SJCRH30 (cell line): ENCODE measurements around the gene FKBP5. TPM values are rescaled to one million over a fixed set of nuclear protein-coding genes. Genes with fewer than 3 reads are reported as not detected.
A peak's percentile ranks its signal among the peaks of the same experiment; 100 is the strongest.

ENCODE experiments used
- DNase-seq, 2 experiments: peaks; one replicate each; pipeline ENCODE4 v3.0.0-alpha.2; 2015 to 2020
- H3K27ac ChIP-seq: fragments of 250-450 bp; sonication (Bioruptor Pico); 2 replicates; pipeline ENCODE4 v1.5.1; 2020; ENCODE audit warnings: mild to moderate bottlenecking, moderate library complexity
- H3K27me3 ChIP-seq: fragments of 250-450 bp; sonication (Bioruptor Pico); 2 replicates; pipeline ENCODE4 v1.5.1; 2020; ENCODE audit warnings: mild to moderate bottlenecking, moderate library complexity
- H3K36me3 ChIP-seq: fragments of 250-450 bp; sonication (Bioruptor Pico); 2 replicates; pipeline ENCODE4 v1.5.1; 2020; ENCODE audit warnings: mild to moderate bottlenecking, moderate library complexity
- H3K4me1 ChIP-seq: fragments of 250-450 bp; sonication (Bioruptor Pico); 2 replicates; pipeline ENCODE4 v1.5.1; 2020; ENCODE audit warnings: mild to moderate bottlenecking, moderate library complexity
- H3K4me3 ChIP-seq: fragments of 250-450 bp; sonication (Bioruptor Pico); 2 replicates; pipeline ENCODE4 v1.5.1; 2020; ENCODE audit warnings: mild to moderate bottlenecking, moderate library complexity
- H3K9me3 ChIP-seq: fragments of 250-450 bp; sonication (Bioruptor Pico); replicated peaks from 2 replicates; pipeline ENCODE4 v1.5.1; 2020; ENCODE audit warnings: mild to moderate bottlenecking, moderate library complexity
- total RNA-seq: library from RNA; depleted of rRNA; stranded (reverse); fragments of >200 nt; shearing (Covaris generic); gene quantifications from 2 replicates; pipeline ENCODE4 v1.2.3, GENCODE V29; 2014

The FKBP5 gene
- total RNA-seq, 1 experiment from 2014 or later, result not detected

DNA sequence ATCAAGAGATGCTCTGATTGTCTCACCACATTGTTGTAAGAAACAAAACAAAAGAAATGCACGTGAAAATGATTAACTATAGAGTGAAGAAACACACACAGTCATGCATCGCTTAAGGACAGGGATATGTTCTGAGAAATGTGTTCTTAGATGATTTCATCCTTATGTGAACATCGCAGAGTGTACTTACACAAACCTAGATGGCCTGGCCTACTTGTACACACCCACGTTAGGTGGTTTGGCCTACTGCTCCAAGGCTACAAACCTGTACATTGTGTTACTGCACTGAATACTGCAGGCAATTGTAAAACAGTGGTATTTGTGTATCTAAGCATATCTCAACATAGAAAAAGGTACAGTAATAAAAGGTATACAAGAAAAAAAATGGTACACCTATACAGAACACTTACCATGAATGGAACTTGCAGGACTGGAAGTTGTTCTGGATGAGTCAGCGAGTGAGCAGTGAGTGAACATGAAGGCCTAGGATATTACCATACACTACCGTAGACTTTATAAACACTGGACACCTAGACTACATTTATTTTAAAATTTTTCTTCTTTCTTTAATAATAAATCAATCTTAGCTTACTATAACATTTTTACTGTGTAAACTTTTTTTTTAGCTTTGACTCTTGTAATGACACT lies 48.6 kb downstream of the FKBP5 start:
- no peaks in the 10 kb centered on the region for H3K9me3 ChIP-seq
- H3K27me3 ChIP-seq, result no peaks in the 10 kb centered on the region
- H3K27ac ChIP-seq, result no peak overlapping the region
- DNase-seq, result no peak
- H3K36me3 ChIP-seq, result no peaks in the 10 kb centered on the region
- H3K4me1 ChIP-seq, result no peaks in the 10 kb centered on the region
- no peak overlapping the region for H3K4me3 ChIP-seq

GRCh38 chr6:35638679-35639078 lies 50.0 kb downstream of the FKBP5 start:
- Histone ChIP-seq H3K4me1 (no peaks in the 10 kb centered on the region), H3K9me3 (no peaks in the 10 kb centered on the region), H3K4me3 (no peak overlapping the region), H3K27ac (no peak overlapping the region), H3K36me3 (no peaks in the 10 kb centered on the region), H3K27me3 (no peaks in the 10 kb centered on the region)
- no peak for DNase-seq

DNA sequence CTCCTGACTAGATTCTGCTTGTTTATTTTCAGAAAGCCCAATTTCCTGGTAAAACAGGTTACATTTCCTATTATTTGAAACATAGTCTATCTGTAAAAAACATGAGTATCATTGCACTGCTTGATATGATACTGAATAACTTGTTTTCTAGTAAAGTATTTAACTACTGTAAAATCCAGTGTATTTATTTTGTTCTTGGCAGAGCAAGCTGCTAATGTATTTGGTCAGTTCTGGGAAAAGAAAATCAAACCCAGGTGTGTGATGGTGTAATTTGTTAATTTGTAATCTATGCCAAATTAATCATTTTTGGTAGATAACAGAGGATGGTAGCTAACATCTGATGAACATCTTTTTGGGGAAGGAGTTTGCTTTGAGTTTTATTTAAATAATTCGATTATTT lies 50.8 kb downstream of the FKBP5 start:
- no peaks in the 10 kb centered on the region for H3K27me3 ChIP-seq
- no peaks in the 10 kb centered on the region for H3K9me3 ChIP-seq
- no peak overlapping the region for H3K4me3 ChIP-seq
- no peak overlapping the region for H3K27ac ChIP-seq
- DNase-seq, result no peak
- H3K36me3 ChIP-seq, result no peaks in the 10 kb centered on the region
- no peaks in the 10 kb centered on the region for H3K4me1 ChIP-seq

DNA sequence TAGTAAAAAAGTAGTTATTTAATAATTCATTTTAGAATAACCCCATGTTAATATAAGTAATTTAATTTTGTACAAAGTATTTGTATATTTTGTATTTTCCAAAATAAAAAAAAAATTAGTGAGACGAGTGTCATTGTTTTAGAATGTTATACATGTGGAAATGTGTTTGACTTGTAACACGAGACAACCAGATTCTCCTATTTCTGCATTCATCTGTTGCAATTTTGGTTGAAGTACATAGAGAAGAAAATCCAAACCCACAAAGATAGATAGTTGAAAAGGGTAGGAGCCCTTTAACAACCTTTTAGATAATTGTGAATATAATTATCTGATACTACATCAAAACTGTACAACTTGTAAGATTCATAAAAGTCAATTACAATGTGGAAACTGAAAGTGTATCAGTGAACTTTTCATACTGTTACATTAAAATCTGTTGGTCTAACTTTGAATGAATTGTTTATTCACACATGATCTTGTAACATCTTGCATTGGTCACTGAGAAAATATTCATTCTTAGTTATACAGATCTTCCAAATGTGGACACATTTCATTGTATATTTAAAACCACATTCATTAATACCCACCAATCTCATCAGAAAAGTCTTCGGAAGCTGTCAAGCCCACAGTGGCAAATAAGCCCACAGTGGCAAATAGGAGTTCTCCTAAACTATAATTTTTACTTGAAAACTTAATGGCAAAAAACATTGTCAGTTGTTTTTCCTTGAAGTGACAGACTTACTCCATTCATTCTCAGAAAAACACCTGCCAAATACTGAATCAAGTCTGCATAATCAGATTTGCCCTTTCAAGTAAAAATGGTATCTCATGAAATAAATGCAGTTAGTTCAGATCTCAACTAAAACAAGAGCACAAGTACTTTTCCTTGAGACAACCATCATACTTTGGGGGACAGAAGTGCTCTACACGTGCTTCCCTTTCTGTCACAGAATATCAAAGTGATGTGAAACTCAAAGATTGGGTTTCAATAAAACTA lies 52.8 kb downstream of the FKBP5 start:
- Histone ChIP-seq H3K4me1 (no peaks in the 10 kb centered on the region), H3K27me3 (no peaks in the 10 kb centered on the region), H3K9me3 (no peaks in the 10 kb centered on the region), H3K4me3 (no peak overlapping the region), H3K36me3 (no peaks in the 10 kb centered on the region), H3K27ac (no peak overlapping the region)
- no peak for DNase-seq

- Histone ChIP-seq H3K27me3 (no peaks in the 10 kb centered on the region), H3K9me3 (no peaks in the 10 kb centered on the region), H3K4me3 (no peak overlapping the region), H3K36me3 (no peaks in the 10 kb centered on the region), H3K27ac (no peak overlapping the region), H3K4me1 (no peaks in the 10 kb centered on the region)
- DNase-seq, result peak in 1 of 2 experiments; percentile 8
Measured at GRCh38 chr6:35634316-35634715, 54.4 kb downstream of the FKBP5 start.

GRCh38 chr6:35633579-35634089 lies 55.1 kb downstream of the FKBP5 start:
- no peaks in the 10 kb centered on the region for H3K4me1 ChIP-seq
- no peaks in the 10 kb centered on the region for H3K36me3 ChIP-seq
- H3K9me3 ChIP-seq, result no peaks in the 10 kb centered on the region
- H3K27me3 ChIP-seq, result no peaks in the 10 kb centered on the region
- H3K27ac ChIP-seq, result no peak overlapping the region
- DNase-seq, result no peak
- H3K4me3 ChIP-seq, result no peak overlapping the region

DNA sequence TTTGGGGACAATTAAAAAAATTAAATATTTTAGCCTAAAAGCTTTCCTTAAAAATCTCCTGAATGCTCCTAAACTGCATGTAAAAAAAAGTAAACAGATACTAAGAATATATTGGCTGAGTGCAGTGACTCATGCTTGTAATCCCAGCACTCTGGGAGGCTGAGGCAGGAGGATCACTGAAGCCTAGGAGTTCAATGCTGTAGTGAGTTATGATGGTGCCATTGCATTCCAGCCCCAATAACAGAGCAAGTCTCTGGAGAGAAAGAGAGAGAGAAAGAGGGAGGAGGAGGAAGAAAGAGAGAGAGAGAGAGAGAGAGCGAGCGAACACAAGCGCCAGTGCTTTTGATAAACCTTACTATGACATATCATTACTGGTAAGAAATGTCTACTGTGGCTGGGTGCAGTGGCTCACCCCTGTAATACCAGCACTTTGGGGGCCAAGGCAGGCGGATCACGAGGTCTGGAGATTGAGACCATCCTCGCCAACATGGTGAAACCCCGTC lies 58.8 kb downstream of the FKBP5 start:
- H3K27ac ChIP-seq, result no peak overlapping the region
- no peak overlapping the region for H3K4me3 ChIP-seq
- H3K27me3 ChIP-seq, result no peaks in the 10 kb centered on the region
- no peaks in the 10 kb centered on the region for H3K4me1 ChIP-seq
- no peaks in the 10 kb centered on the region for H3K9me3 ChIP-seq
- DNase-seq, result no peak
- H3K36me3 ChIP-seq, result no peaks in the 10 kb centered on the region

DNA sequence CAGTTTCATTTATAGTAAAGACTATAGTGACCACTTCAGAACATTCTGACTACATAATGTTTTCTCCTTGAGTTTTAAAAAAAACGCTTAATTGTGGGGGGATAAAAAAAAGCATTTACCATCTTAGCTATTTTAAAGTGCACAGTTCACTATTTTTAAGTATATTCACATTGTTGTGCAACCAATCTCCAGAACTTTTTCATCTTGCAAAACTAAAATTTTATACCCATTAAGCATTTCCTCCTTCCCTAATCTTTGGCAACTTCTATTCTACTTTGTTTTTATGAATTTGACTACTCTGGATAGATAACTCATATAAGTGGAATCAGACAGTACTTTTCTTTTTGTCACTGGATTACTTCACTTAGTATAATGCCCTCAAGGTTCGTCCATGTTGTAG lies 62.3 kb downstream of the FKBP5 start:
- Histone ChIP-seq H3K36me3 (no peaks in the 10 kb centered on the region), H3K9me3 (no peaks in the 10 kb centered on the region), H3K4me3 (no peak overlapping the region), H3K27me3 (no peaks in the 10 kb centered on the region), H3K4me1 (no peaks in the 10 kb centered on the region), H3K27ac (no peak overlapping the region)
- no peak for DNase-seq

- Histone ChIP-seq H3K4me3 (no peak overlapping the region), H3K36me3 (no peaks in the 10 kb centered on the region), H3K27me3 (no peaks in the 10 kb centered on the region), H3K9me3 (no peaks in the 10 kb centered on the region), H3K4me1 (no peaks in the 10 kb centered on the region), H3K27ac (no peak overlapping the region)
- DNase-seq, result peak in 1 of 2 experiments; percentile 4
Measured at GRCh38 chr6:35624341-35625070, 64.2 kb downstream of the FKBP5 start.

- H3K9me3 ChIP-seq, result no peaks in the 10 kb centered on the region
- H3K27ac ChIP-seq, result no peak overlapping the region
- no peaks in the 10 kb centered on the region for H3K27me3 ChIP-seq
- DNase-seq, result no peak
- H3K36me3 ChIP-seq, result no peaks in the 10 kb centered on the region
- H3K4me3 ChIP-seq, result no peak overlapping the region
- H3K4me1 ChIP-seq, result no peaks in the 10 kb centered on the region
Measured at GRCh38 chr6:35622283-35622682, 66.4 kb downstream of the FKBP5 start.

- Histone ChIP-seq H3K4me1 (no peaks in the 10 kb centered on the region), H3K4me3 (no peak overlapping the region), H3K27ac (no peak overlapping the region), H3K9me3 (no peaks in the 10 kb centered on the region), H3K27me3 (no peaks in the 10 kb centered on the region), H3K36me3 (no peaks in the 10 kb centered on the region)
- DNase-seq, result no peak
Measured at GRCh38 chr6:35620706-35621105, 68.0 kb downstream of the FKBP5 start.

DNA sequence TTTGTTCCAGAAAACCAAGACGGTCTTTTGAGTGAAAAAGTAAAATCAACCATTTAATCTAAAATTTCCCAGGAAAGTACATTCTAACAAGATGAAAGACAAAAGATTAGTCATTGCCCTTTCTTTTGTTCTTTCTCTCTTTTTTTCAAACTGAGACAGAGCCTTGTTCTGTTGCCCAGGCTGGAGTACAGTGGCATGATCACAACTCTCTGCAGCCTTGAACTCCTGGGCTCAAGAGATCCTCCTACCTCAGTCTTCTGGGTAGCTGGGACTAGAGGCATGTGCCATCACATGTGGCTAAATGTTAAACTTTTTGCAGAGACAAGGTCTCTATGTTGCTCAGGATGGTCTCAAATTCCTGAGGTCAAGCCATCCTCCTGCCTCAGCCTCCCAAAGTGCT lies 75.0 kb downstream of the FKBP5 start:
- no peaks in the 10 kb centered on the region for H3K9me3 ChIP-seq
- no peaks in the 10 kb centered on the region for H3K27me3 ChIP-seq
- H3K4me3 ChIP-seq, result no peak overlapping the region
- no peaks in the 10 kb centered on the region for H3K4me1 ChIP-seq
- no peak for DNase-seq
- H3K27ac ChIP-seq, result no peak overlapping the region
- no peaks in the 10 kb centered on the region for H3K36me3 ChIP-seq

GRCh38 chr6:35611240-35611639 lies 77.5 kb downstream of the FKBP5 start:
- H3K4me3 ChIP-seq, result no peak overlapping the region
- no peaks in the 10 kb centered on the region for H3K36me3 ChIP-seq
- DNase-seq, result no peak
- H3K27ac ChIP-seq, result no peak overlapping the region
- no peaks in the 10 kb centered on the region for H3K9me3 ChIP-seq
- no peaks in the 10 kb centered on the region for H3K27me3 ChIP-seq
- H3K4me1 ChIP-seq, result no peaks in the 10 kb centered on the region

GRCh38 chr6:35610830-35611229 lies 77.9 kb downstream of the FKBP5 start:
- no peaks in the 10 kb centered on the region for H3K9me3 ChIP-seq
- no peaks in the 10 kb centered on the region for H3K27me3 ChIP-seq
- DNase-seq, result no peak
- H3K4me1 ChIP-seq, result no peaks in the 10 kb centered on the region
- no peak overlapping the region for H3K4me3 ChIP-seq
- H3K27ac ChIP-seq, result no peak overlapping the region
- no peaks in the 10 kb centered on the region for H3K36me3 ChIP-seq

GRCh38 chr6:35609588-35609987 lies 79.1 kb downstream of the FKBP5 start:
- H3K36me3 ChIP-seq, result no peaks in the 10 kb centered on the region
- H3K9me3 ChIP-seq, result no peaks in the 10 kb centered on the region
- H3K27me3 ChIP-seq, result no peaks in the 10 kb centered on the region
- no peak overlapping the region for H3K27ac ChIP-seq
- no peak overlapping the region for H3K4me3 ChIP-seq
- H3K4me1 ChIP-seq, result no peaks in the 10 kb centered on the region
- DNase-seq, result no peak
